Lower lobe of right lung (tissue), 2 donors: ENCODE results near the gene EFHD2. TPM values are rescaled to one million over a fixed set of nuclear protein-coding genes. Genes with fewer than 3 reads are reported as not detected.
"Not testable (repeated sequence)": the region's sequence is repeated elsewhere in the genome, so short reads cannot be mapped to it uniquely, and the experiment has no call there.

Source experiments
- ATAC-seq, 2 donors: fragments of 200-7000 bp; cut with Tn5 transposase; one replicate each; pipeline ENCODE4 v1.9.1; 2020 to 2022; ENCODE audit warnings: mild to moderate bottlenecking in 2 of 2, moderate library complexity in 2 of 2
- DNase-seq: peaks from one replicate; pipeline ENCODE4 v3.0.0-alpha.2; 2020
- H3K27ac ChIP-seq: fragments of 200-600 bp; one replicate; pipeline ENCODE4 v1.8.0; 2022
- H3K27me3 ChIP-seq: fragments of 200-600 bp; one replicate; pipeline ENCODE4 v1.8.0; 2022; ENCODE audit warnings: low read depth
- H3K36me3 ChIP-seq: fragments of 200-600 bp; one replicate; pipeline ENCODE4 v1.8.0; 2022; ENCODE audit warnings: mild to moderate bottlenecking
- H3K4me1 ChIP-seq: fragments of 200-600 bp; one replicate; pipeline ENCODE4 v1.8.0; 2022
- H3K4me3 ChIP-seq: fragments of 200-600 bp; one replicate; pipeline ENCODE4 v1.8.0; 2022; ENCODE audit warnings: mild to moderate bottlenecking
- H3K9me3 ChIP-seq: fragments of 200-600 bp; one replicate; pipeline ENCODE4 v1.8.0; 2022
- intact Hi-C: fragments of 100-400 bp; cut with DNase I; formaldehyde crosslinking; loops from one replicate; pipeline ENCODE4 v1.11.0; 2022
- total RNA-seq: library from RNA; stranded (reverse); fragmentation: NEBNext Ultra II Directional; extraction: Animal tissue kit (Norgen Biotek cat#: 25700); gene quantifications from one replicate; pipeline ENCODE4 v1.2.1, GENCODE V29; 2021
- TF ChIP-seq, protein P1 (sequence below): fragments of 200-600 bp; IDR thresholded peaks from one replicate; pipeline ENCODE4 v1.8.0; 2022; ENCODE audit warnings: antibody characterized with exemption, mild to moderate bottlenecking
- donor health status: DM: no; HTN: yes; CAD: no; lungs with severe emphysema.

Gene EFHD2
- total RNA-seq, 1 donor from 2014 or later: 100 TPM

GRCh38 chr1:15465674-15466073, 56.0 kb downstream of the EFHD2 start:
- no peak for DNase-seq
- TF ChIP-seq, protein P1, sequence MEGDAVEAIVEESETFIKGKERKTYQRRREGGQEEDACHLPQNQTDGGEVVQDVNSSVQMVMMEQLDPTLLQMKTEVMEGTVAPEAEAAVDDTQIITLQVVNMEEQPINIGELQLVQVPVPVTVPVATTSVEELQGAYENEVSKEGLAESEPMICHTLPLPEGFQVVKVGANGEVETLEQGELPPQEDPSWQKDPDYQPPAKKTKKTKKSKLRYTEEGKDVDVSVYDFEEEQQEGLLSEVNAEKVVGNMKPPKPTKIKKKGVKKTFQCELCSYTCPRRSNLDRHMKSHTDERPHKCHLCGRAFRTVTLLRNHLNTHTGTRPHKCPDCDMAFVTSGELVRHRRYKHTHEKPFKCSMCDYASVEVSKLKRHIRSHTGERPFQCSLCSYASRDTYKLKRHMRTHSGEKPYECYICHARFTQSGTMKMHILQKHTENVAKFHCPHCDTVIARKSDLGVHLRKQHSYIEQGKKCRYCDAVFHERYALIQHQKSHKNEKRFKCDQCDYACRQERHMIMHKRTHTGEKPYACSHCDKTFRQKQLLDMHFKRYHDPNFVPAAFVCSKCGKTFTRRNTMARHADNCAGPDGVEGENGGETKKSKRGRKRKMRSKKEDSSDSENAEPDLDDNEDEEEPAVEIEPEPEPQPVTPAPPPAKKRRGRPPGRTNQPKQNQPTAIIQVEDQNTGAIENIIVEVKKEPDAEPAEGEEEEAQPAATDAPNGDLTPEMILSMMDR: no peak
- Histone ChIP-seq H3K4me3 (no peak overlapping the region), H3K36me3 (no peaks in the 10 kb centered on the region), H3K9me3 (no peaks in the 10 kb centered on the region), H3K27ac (no peak overlapping the region), H3K4me1 (peaks cover 13% of the 10 kb centered on the region), H3K27me3 (no peaks in the 10 kb centered on the region)
- intact Hi-C loops: no loop called here
- peak; percentile 40 to 49 for ATAC-seq

DNA sequence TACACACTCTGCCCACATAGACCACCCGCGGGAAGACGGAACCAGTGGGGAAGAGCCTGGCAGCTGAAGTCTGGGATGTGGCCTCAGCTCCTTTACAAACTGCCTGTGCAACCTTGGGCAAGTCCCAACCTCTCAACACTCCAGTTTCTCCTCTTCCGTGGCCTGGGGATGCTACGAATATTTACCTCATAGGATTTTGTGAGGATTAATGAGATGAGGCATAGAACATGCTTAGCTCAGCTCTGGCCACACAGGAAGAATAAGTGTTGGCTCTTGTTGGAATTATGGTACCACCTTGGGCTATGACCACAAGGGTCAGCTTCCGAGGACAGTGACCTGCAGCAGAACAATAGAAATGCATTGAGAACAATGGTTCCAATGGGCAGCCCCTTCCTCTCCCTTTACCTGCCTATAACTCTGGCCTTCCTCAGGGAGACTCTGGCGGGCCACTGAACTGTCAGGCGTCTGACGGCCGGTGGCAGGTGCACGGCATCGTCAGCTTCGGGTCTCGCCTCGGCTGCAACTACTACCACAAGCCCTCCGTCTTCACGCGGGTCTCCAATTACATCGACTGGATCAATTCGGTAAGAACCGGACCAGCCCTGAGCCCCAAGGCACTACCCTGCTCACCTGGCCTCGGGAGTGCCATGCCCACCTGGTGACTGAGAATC, 57.4 kb downstream of the EFHD2 start:
- H3K36me3 ChIP-seq, H3K27me3 ChIP-seq, DNase-seq, intact Hi-C loops, H3K27ac ChIP-seq, H3K4me3 ChIP-seq, ATAC-seq, H3K9me3 ChIP-seq: not testable (repeated sequence)
- H3K4me1 ChIP-seq: peaks cover 13% of the 10 kb centered on the region

DNA sequence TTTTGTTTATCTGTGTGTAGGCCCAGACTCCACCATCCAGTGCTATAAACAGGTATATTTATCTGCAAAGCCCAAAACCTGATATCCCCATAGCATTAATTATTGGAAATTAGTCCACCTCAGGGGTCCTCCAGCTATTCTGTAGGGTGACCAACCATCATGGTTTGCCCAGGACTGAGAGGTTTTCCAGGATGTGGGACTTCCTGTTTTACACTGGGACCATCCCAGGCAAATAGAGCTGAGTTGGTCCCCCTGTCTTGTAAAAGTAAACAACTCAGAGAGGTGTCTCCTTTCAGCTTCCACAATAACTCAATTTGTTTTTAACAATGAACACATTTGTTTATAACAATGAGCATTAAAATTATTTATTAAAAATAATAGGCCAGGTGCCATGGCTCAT, 58.5 kb downstream of the EFHD2 start:
- intact Hi-C loops: no loop called here
- no peaks in the 10 kb centered on the region for H3K36me3 ChIP-seq
- H3K27ac ChIP-seq: no peak overlapping the region
- ATAC-seq: no peak
- H3K4me3 ChIP-seq: no peak overlapping the region
- TF ChIP-seq, protein P1: no peak
- H3K27me3 ChIP-seq: no peaks in the 10 kb centered on the region
- H3K4me1 ChIP-seq: peaks cover 13% of the 10 kb centered on the region
- DNase-seq: no peak
- H3K9me3 ChIP-seq: no peaks in the 10 kb centered on the region

DNA sequence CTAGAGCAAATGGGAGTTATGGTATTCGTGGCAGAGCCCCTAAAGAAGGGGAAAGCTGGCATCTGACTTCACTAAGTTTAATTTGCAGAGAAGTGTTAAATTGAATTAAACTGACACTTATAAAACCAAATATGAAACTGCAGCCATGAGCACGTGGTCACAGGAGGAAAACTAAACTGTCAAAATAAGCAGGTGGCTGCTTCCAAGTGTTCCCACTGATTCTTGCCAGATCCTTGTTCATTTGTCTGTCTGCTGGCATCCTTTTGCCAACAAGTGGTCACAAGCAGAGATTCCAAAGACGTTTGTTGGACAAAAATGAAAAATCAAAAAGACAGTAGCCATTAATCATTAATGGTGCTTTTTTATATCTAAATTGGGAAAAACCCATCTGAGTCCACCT, 59.7 kb downstream of the EFHD2 start:
- DNase-seq: no peak
- no peak for ATAC-seq
- TF ChIP-seq, protein P1: no peak
- Histone ChIP-seq H3K36me3 (no peaks in the 10 kb centered on the region), H3K4me3 (no peak overlapping the region), H3K4me1 (peaks cover 2% of the 10 kb centered on the region), H3K27ac (no peak overlapping the region), H3K27me3 (no peaks in the 10 kb centered on the region), H3K9me3 (no peaks in the 10 kb centered on the region)
- intact Hi-C loops: no loop called here

DNA sequence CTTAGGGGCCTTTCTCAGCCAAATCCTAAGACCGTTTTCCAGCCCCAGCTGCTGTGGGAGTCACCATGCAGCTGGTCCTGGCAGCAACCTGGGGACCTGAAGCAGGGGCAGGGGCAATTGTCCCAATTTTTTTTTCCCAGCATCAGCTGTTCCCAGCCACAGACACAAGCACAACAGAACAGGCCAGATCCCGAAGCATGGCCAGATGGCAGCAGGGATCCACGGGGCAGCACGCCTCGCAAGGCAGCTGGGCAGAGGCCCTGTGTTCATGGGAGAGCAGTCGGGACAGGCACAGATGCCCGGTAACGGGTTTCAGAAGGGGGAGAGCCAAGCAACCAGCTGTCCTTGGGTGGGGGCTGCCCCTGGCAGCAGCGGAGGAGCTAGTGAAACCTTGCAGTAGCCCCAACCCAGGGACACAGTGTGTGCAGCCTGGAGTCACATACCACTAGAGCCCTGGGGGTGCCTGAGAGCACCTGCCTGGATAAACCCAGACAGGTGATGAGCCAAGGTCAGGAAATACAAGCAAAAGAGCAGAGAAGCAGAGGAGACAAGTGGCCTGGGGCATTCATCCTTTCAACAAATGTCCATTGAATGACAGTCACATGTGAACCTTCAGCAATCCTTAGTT, 60.2 kb downstream of the EFHD2 start:
- DNase-seq, H3K4me1 ChIP-seq, H3K4me3 ChIP-seq, H3K9me3 ChIP-seq, H3K27ac ChIP-seq, intact Hi-C loops, H3K36me3 ChIP-seq, H3K27me3 ChIP-seq, ATAC-seq: not testable (repeated sequence)

GRCh38 chr1:15471067-15471466, 61.4 kb downstream of the EFHD2 start:
- H3K9me3 ChIP-seq, H3K4me1 ChIP-seq, H3K27ac ChIP-seq, ATAC-seq, H3K27me3 ChIP-seq, DNase-seq, H3K36me3 ChIP-seq, intact Hi-C loops, H3K4me3 ChIP-seq: not testable (repeated sequence)

- H3K27me3 ChIP-seq, ATAC-seq, H3K9me3 ChIP-seq, H3K36me3 ChIP-seq, intact Hi-C loops, DNase-seq, H3K4me1 ChIP-seq, H3K27ac ChIP-seq, H3K4me3 ChIP-seq: not testable (repeated sequence)
Observed at GRCh38 chr1:15471723-15472122, 62.0 kb downstream of the EFHD2 start.
